Karpas-422 (cell line): Measurements from ENCODE around the gene BICRAL. TPM values are rescaled to one million over a fixed set of nuclear protein-coding genes. Genes with fewer than 3 reads are reported as not detected.
A peak's percentile ranks its signal among the peaks of the same experiment; 100 is the strongest.
"Not testable (repeated sequence)": the region's sequence is repeated elsewhere in the genome, so short reads cannot be mapped to it uniquely, and the experiment has no call there.

Experiments used
- DNase-seq: peaks from one replicate; pipeline ENCODE4 v3.0.0-alpha.2; 2015
- H2AFZ ChIP-seq: fragments of 200-600 bp; sonication (generic); 2 replicates; pipeline ENCODE4 v1.6.1; 2014; ENCODE audit warnings: antibody characterized with exemption, low read length, mixed read lengths
- H3K27ac ChIP-seq: fragments of 200-600 bp; sonication (generic); 2 replicates; pipeline ENCODE4 v1.5.1; 2014; ENCODE audit warnings: mild to moderate bottlenecking, low read length, moderate library complexity
- H3K27me3 ChIP-seq: fragments of 200-600 bp; sonication (generic); 2 replicates; pipeline ENCODE4 v1.6.1; 2014; ENCODE audit warnings: low read length, mixed read lengths
- H3K36me3 ChIP-seq: fragments of 200-600 bp; sonication (generic); 2 replicates; pipeline ENCODE4 v1.6.1; 2014; ENCODE audit warnings: low read length, mixed read lengths; ENCODE audit not compliant: insufficient read depth
- H3K4me1 ChIP-seq: fragments of 200-600 bp; sonication (generic); 2 replicates; pipeline ENCODE4 v1.6.1; 2014; ENCODE audit warnings: mild to moderate bottlenecking, low read length, mixed read lengths
- H3K4me2 ChIP-seq: fragments of 200-600 bp; sonication (generic); 2 replicates; pipeline ENCODE4 v1.6.1; 2014; ENCODE audit warnings: low read length, low read depth, mild to moderate bottlenecking; ENCODE audit not compliant: poor library complexity, severe bottlenecking
- H3K4me3 ChIP-seq: fragments of 200-600 bp; sonication (generic); 2 replicates; pipeline ENCODE4 v1.5.1; 2014; ENCODE audit warnings: mild to moderate bottlenecking, antibody characterized with exemption, low read length, mixed read lengths
- H3K79me2 ChIP-seq: fragments of 200-600 bp; sonication (generic); 2 replicates; pipeline ENCODE4 v1.6.1; 2014; ENCODE audit warnings: mild to moderate bottlenecking, low read length, mixed read lengths
- H3K9ac ChIP-seq: fragments of 200-600 bp; sonication (generic); 2 replicates; pipeline ENCODE4 v1.6.0; 2014; ENCODE audit warnings: low read length
- H3K9me2 ChIP-seq: fragments of 200-600 bp; sonication (generic), shearing (Covaris generic); replicated peaks from 2 replicates; pipeline ENCODE4 v1.6.0; 2014; ENCODE audit warnings: mild to moderate bottlenecking, low read length, moderate library complexity; ENCODE audit not compliant: insufficient read depth
- H3K9me3 ChIP-seq: fragments of 300-700, 200-600 bp; sonication (generic); 2 replicates; pipeline ENCODE4 v1.6.1; 2014; ENCODE audit warnings: low read length, mixed read lengths
- H4K20me1 ChIP-seq: fragments of 200-600 bp; sonication (generic); 2 replicates; pipeline ENCODE4 v1.6.1; 2014; ENCODE audit warnings: mild to moderate bottlenecking, antibody characterized with exemption, low read length, low read depth; ENCODE audit not compliant: insufficient read depth
- total RNA-seq: library from RNA; depleted of rRNA; stranded (reverse); fragments of >200 nt; shearing (Covaris generic); gene quantifications from 2 replicates; pipeline ENCODE4 v1.2.3, GENCODE V29; 2014; ENCODE audit warnings: low replicate concordance; rRNA removed

Gene BICRAL
- 8.8 and 16.8 TPM in 2 replicates for total RNA-seq

GRCh38 chr6:42781796-42782688, at the start of gene BICRAL:
Gene BICRAL (plus strand): TSS chr6:42782052. CDS start chr6:42822023, 39,971 bp downstream.
- Histone ChIP-seq H3K4me2 (peak within 1 kb of the TSS; percentile 87), H3K27me3 (no peaks in the 10 kb centered on the region), H3K4me1 (peaks cover 79% of the 10 kb centered on the region), H2AFZ (no peak within 1 kb of the TSS), H3K79me2 (peaks cover 52% of the 10 kb centered on the region), H3K4me3 (peak within 1 kb of the TSS; percentile 77), H3K9me3 (no peaks in the 10 kb centered on the region), H3K9ac (peak within 1 kb of the TSS; percentile 90), H3K27ac (peak within 1 kb of the TSS; percentile 98), H3K9me2 (no peaks in the 10 kb centered on the region), H4K20me1 (no peaks in the 10 kb centered on the region), H3K36me3 (no peaks in the 10 kb centered on the region)
- DNase-seq: peak; percentile 92

- not testable (repeated sequence) for H3K27me3 ChIP-seq, H3K36me3 ChIP-seq, H3K9me2 ChIP-seq, H3K4me2 ChIP-seq, H2AFZ ChIP-seq, H3K4me3 ChIP-seq, H3K9me3 ChIP-seq, H3K79me2 ChIP-seq, H3K9ac ChIP-seq, DNase-seq, H3K4me1 ChIP-seq, H4K20me1 ChIP-seq, H3K27ac ChIP-seq
Measured at GRCh38 chr6:42733867-42734481, 47.9 kb upstream of the BICRAL start.

- Histone ChIP-seq H2AFZ (no peak overlapping the region), H3K4me1 (peaks cover 8% of the 10 kb centered on the region), H4K20me1 (no peaks in the 10 kb centered on the region), H3K36me3 (no peaks in the 10 kb centered on the region), H3K9ac (no peak overlapping the region), H3K27me3 (no peaks in the 10 kb centered on the region), H3K9me2 (no peaks in the 10 kb centered on the region), H3K27ac (no peak overlapping the region), H3K79me2 (no peaks in the 10 kb centered on the region), H3K9me3 (no peaks in the 10 kb centered on the region), H3K4me3 (no peak overlapping the region), H3K4me2 (no peak overlapping the region)
- no peak for DNase-seq
Measured at GRCh38 chr6:42735976-42736375, 45.9 kb upstream of the BICRAL start.

GRCh38 chr6:42740725-42741124, 41.1 kb upstream of the BICRAL start:
- H3K27ac ChIP-seq: no peak overlapping the region
- H2AFZ ChIP-seq: no peak overlapping the region
- H3K4me1 ChIP-seq: peaks cover 44% of the 10 kb centered on the region
- no peak for DNase-seq
- H3K4me2 ChIP-seq: no peak overlapping the region
- peaks cover 18% of the 10 kb centered on the region for H3K79me2 ChIP-seq
- no peak overlapping the region for H3K4me3 ChIP-seq
- H4K20me1 ChIP-seq: no peaks in the 10 kb centered on the region; the same call in 1 of the 2 replicates
- H3K9me2 ChIP-seq: no peaks in the 10 kb centered on the region
- H3K27me3 ChIP-seq: no peaks in the 10 kb centered on the region
- no peak overlapping the region for H3K9ac ChIP-seq
- peaks cover 11% of the 10 kb centered on the region; the same call in 1 of the 2 replicates for H3K36me3 ChIP-seq
- no peaks in the 10 kb centered on the region for H3K9me3 ChIP-seq

DNA sequence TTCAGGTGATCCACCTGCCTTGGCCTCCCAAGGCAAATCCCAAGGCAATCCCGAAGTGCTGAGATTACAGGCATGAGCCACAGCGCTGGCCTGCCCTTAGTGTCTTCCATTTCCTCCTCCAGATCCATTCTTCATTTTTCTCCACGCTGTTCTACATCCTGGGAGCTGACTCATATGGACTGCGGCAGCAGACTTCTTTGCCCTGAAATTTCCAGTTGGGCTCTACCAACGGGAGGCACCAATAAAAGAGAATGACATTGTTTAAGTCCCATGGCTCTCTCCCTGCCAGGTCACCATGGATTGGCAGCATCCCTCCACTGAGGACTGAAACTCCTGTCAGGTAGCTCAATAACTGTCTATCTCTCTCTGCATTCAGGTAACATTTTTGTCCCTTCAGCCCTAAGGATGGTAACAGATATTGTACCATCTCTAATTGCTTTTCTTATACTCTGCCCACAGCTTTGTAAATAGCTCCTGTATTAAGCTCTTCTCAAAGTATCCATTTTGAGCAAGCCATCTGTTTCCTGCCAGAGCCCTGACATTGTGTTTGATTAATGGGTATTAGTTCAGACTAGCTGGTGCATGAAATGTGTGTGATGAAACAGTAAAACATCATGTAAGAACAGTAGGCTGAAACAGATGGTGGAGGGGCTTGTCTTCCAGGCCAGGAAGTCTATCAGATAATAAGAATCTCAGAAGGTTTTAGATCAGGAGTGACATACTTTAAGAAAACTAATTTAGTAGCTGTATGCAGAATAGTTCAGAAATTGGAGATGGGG, 39.5 kb upstream of the BICRAL start:
- DNase-seq: peak; percentile 94
- Histone ChIP-seq H3K4me3 (peak overlapping the region; percentile 92), H3K27ac (peak overlapping the region; percentile 96), H3K9me2 (no peaks in the 10 kb centered on the region), H2AFZ (no peak overlapping the region), H3K9ac (peak overlapping the region; percentile 99), H3K27me3 (no peaks in the 10 kb centered on the region), H3K9me3 (no peaks in the 10 kb centered on the region), H3K4me2 (peak overlapping the region; percentile 88), H4K20me1 (no peaks in the 10 kb centered on the region; the same call in 1 of the 2 replicates), H3K36me3 (peaks cover 11% of the 10 kb centered on the region; the same call in 1 of the 2 replicates), H3K79me2 (peaks cover 20% of the 10 kb centered on the region), H3K4me1 (peaks cover 46% of the 10 kb centered on the region)

- H2AFZ ChIP-seq: no peak overlapping the region
- H3K4me1 ChIP-seq: peaks cover 64% of the 10 kb centered on the region
- peaks cover 20% of the 10 kb centered on the region for H3K79me2 ChIP-seq
- H3K36me3 ChIP-seq: peaks cover 11% of the 10 kb centered on the region; the same call in 1 of the 2 replicates
- no peaks in the 10 kb centered on the region for H3K27me3 ChIP-seq
- no peaks in the 10 kb centered on the region; the same call in 1 of the 2 replicates for H4K20me1 ChIP-seq
- peak overlapping the region; percentile 88 for H3K4me2 ChIP-seq
- DNase-seq: peak; percentile 82
- H3K9me3 ChIP-seq: no peaks in the 10 kb centered on the region
- no peaks in the 10 kb centered on the region for H3K9me2 ChIP-seq
- H3K9ac ChIP-seq: peak overlapping the region; percentile 99
- peak overlapping the region; percentile 92 for H3K4me3 ChIP-seq
- peak overlapping the region; percentile 96 for H3K27ac ChIP-seq
Measured at GRCh38 chr6:42744351-42744893, 37.4 kb upstream of the BICRAL start.

GRCh38 chr6:42745083-42745639, 36.7 kb upstream of the BICRAL start:
- H3K9ac ChIP-seq: peak overlapping the region; percentile 99
- DNase-seq: peak; percentile 80

More at GRCh38 chr6:42745083-42745639, 36.7 kb upstream of the BICRAL start:
- no peak overlapping the region for H2AFZ ChIP-seq
- no peaks in the 10 kb centered on the region for H3K27me3 ChIP-seq
- H3K4me2 ChIP-seq: peak overlapping the region; percentile 88
- peak overlapping the region; percentile 96 for H3K27ac ChIP-seq
- no peaks in the 10 kb centered on the region for H3K9me2 ChIP-seq
- no peaks in the 10 kb centered on the region; the same call in 1 of the 2 replicates for H4K20me1 ChIP-seq
- H3K9me3 ChIP-seq: no peaks in the 10 kb centered on the region
- H3K4me3 ChIP-seq: peak overlapping the region; percentile 92
- peaks cover 64% of the 10 kb centered on the region for H3K4me1 ChIP-seq
- H3K79me2 ChIP-seq: peaks cover 20% of the 10 kb centered on the region
- H3K36me3 ChIP-seq: peaks cover 11% of the 10 kb centered on the region; the same call in 1 of the 2 replicates
